Measurements from ENCODE around the gene PALS1.
A peak's percentile ranks its signal among the peaks of the same experiment; 100 is the strongest.

The PALS1 gene

DNA sequence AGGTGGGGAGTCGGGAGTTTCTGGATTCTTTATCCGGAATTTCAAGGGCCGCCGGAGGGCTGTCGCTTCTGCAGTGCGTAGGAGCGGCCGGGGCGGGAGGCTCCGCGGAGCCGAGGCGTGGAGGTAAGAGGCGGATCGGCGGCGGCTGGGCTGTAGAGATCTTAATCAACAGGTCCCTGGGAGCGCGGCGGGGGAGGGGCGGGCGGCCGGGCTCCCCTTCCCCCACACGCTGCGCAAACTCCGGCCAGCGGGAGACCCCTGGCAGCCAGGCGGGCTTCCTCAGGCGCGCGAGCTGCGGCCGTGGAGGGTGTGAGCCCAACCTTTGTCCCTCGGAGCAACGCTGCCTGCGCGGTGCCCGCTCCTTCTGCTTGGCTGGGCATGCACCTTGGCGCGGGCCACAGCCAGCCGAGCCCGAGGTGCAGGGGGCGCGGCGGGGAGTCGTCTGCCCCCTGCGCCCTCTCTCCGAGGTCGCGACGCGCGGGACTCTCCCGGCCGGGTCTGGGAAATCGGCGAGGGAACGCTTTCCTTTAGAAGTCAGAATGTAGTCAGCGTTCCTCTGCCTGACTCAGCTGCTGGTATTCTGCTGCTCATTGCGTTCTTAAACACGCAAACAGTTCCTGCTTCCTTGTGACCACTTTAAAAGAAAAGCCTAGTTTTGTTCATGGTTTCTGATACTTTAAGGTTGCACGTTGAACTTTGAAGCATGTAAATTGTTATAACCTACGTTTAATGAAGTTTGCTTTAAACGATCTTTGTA is at the start of gene PALS1:
Gene PALS1, plus strand, starts transcription at position 25 of the 757 bp plus-strand sequence. CDS start 37,736 bp downstream, outside the sequence.
- DNase-seq (ENCODE audit: low read depth in 2 of 2) = peak in 1 of 2 donors; percentile 21

DNA sequence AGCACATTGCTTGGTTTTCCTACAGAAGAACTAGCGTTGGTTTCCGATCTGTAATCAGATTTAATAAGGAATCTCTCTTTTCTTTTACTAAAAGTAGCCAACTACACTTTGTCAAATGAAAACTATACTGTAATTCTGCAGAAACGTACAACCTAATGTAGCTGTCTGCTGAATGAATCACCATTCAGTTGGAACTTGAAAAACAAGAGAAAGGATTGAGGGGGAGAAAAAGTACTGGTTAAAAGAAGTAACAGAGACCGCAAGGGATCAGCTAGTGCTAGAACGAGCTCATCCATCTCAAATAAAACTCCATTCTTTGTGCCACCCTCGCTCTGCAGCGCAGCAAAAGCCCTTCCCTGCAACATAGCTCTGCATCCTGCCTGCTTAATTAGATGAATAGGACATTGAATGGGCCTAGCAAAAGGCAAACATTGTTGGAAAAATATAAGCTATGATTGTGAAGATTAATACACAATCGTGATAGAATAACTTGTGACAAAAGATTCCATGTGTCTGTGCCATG is 49.4 kb upstream of the PALS1 start:
- no peak for DNase-seq (ENCODE audit: low read depth in 2 of 2)

GRCh38 chr14:67192366-67192765 is 48.9 kb upstream of the PALS1 start:
- DNase-seq (ENCODE audit: low read depth in 2 of 2) = no peak

DNA sequence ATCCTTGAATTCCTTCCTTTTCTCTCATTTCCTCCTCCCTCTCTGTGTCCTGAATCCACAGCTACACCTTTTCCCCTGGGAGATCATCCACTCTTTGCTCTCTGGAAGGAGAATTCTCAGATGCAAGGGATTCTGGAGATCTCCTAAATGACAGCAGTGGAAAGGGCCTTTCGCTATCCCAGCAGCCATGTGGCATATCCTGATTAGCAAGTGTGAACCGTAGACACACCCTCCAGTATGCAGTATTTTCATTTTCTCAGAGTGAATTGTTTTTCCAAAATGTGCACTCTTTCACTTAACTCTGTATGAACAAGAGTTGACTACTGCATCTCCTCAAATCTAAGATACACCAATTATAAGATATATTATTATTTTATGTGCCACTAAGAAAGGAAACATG is 46.0 kb upstream of the PALS1 start:
- no peak for DNase-seq (ENCODE audit: low read depth in 2 of 2)

DNA sequence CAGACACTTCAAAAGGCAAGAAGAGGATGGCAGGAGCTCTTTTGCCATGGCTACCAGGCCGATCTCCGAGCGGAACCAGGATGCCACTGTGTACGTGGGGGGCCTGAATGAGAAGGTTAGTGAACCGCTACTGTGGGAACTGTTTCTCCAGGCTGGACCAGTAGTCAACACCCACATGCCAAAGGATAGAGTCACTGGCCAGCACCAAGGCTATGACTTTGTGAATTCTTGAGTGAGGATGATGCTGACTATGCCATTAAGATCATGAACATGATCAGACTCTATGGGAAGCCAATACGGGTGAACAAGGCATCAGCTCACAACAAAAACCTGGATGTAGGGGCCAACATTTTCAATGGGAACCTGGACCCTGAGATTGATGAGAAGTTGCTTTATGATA is 42.2 kb upstream of the PALS1 start:
- DNase-seq (ENCODE audit: low read depth in 2 of 2) = no peak

- DNase-seq (ENCODE audit: low read depth in 2 of 2) = no peak
Measured at GRCh38 chr14:67207810-67208209, 33.4 kb upstream of the PALS1 start.

- no peak for DNase-seq (ENCODE audit: low read depth in 2 of 2)
Measured at GRCh38 chr14:67218126-67218525, 23.1 kb upstream of the PALS1 start.

GRCh38 chr14:67221248-67221981 is 19.8 kb upstream of the PALS1 start:
- no peak for DNase-seq (ENCODE audit: low read depth in 2 of 2)

DNA sequence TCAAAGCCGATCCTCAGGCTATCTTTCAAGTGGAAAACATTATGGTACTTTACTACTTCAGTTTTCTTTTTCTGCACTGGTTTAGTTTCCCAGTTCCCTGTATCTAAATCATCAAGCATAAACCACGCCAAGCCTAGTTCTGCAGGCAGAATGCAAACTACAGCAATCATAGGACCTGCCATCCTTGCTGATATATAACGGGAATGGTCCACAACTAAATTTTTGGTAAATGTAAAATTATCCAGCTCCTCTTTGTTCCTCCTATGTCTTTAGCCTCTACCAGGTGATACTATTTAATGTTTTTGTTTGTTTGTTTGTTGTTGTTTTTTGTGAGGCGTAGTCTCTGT is 19.3 kb upstream of the PALS1 start:
- DNase-seq (ENCODE audit: low read depth in 2 of 2) = no peak

DNA sequence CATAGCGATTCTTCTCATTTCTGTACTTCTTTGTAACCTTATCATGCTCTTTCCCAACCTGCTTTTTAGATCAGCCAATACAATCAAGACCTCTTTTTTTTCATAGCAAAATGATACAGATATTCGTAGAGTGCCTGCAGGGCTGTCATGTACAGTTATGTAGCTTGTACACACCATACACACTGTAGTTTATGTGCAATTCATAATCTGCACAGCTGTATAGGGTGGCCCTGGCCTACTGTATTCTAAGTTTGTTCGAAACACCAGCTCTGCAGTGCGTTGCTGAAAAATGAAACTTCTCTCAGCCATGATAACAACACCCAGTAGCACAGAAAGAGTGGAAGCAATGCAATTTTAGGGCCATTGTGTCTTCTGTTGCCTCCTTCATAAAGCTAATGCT is 15.7 kb upstream of the PALS1 start:
- DNase-seq (ENCODE audit: low read depth in 2 of 2) = no peak

GRCh38 chr14:67228325-67228984 is 12.8 kb upstream of the PALS1 start:
- no peak for DNase-seq (ENCODE audit: low read depth in 2 of 2)

GRCh38 chr14:67232066-67232465 is 9.2 kb upstream of the PALS1 start:
- DNase-seq (ENCODE audit: low read depth in 2 of 2) = no peak

- no peak for DNase-seq (ENCODE audit: low read depth in 2 of 2)
Measured at GRCh38 chr14:67232621-67233020, 8.6 kb upstream of the PALS1 start.

DNA sequence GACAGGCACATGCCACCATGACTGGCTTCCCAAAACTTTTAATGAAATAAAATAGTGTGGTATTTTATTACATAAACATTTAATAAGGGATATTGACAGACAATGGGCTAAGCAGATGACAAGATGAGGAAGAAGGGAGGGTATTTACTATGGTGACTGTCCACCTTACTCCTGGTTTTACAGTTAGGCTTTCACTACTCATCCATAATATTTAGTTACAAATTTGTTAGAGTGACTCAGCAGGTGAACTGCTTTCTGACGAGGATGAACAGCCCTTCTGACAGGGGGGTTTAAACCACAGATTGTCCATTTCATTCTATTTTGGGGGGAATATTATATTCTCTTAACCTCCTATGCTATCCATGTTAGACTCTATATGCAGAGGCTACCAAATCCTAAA is 3.6 kb upstream of the PALS1 start:
- no peak for DNase-seq (ENCODE audit: low read depth in 2 of 2)

DNA sequence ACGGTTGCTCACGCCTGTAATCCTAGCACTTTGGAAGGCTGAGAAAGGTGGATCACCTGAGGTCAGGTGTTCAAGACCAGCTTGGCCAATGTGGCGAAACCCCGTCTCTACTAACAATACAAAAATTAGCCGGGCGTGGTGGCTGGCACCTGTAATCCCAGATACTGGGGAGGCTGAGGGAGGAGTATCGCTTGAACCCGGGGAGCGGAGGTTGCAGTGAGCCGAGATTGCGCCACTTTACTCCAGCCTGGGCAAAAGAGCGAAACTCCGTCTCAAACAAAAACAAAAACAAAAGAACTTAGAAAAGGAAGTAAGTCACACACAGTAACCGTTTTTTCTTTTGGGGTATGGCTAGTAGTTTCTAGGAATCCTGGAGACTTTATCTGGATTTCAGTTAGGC is 1.7 kb upstream of the PALS1 start:
- no peak for DNase-seq (ENCODE audit: low read depth in 2 of 2)

GRCh38 chr14:67240168-67240932 is 885 bp upstream of the PALS1 start:
- no peak for DNase-seq (ENCODE audit: low read depth in 2 of 2)

DNA sequence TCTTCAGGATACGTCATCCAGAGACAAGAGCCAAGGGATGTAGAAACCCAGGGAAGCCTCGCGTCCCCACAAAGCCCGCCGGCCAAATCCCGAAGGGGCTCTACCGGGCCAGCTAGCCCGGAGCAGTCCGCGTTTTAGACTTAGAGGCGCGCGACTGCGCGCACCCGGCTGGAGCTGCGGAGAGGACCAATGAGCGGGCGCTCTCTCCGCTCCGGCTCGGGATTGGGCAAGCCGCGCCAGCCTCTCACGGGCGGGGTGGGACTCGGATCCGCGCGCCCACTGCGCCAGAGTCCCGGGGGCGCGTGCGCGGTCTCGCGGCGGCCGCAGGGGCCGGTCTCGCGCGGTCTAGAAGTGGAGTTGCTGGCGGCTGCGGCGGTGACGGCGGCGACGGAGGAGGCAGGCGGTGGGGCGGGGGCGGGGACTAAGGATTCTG is 241 bp upstream of the PALS1 start:
- DNase-seq (ENCODE audit: low read depth in 2 of 2) = peak; percentile 92 to 94

GRCh38 chr14:67242168-67242420 is 859 bp downstream of the PALS1 start:
- no peak for DNase-seq (ENCODE audit: low read depth in 2 of 2)

DNA sequence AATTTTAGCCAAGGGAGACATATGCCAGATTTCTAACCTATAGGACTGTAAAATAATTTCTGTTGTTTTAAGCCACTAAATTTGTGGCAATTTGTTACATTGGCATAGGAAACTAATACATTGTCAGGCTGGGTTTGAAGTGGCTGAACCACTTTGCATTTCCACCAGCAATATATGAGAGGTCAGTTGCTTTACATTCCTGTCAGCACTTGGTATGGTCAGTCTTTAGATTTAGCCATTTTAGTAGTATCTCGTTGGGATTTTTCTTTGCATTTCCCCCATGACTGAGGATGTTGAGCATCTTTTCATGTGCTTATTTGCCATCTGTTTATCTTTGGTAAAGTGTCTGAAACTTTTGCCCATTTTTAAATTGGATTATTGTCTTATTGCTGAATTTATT is 3.9 kb downstream of the PALS1 start:
- DNase-seq (ENCODE audit: low read depth in 2 of 2) = no peak

- no peak for DNase-seq (ENCODE audit: low read depth in 2 of 2)
Measured at GRCh38 chr14:67251573-67252226, 10.5 kb downstream of the PALS1 start.

- no peak for DNase-seq (ENCODE audit: low read depth in 2 of 2)
Measured at GRCh38 chr14:67253076-67253635, 11.9 kb downstream of the PALS1 start.
